GM18498 (cell line): ENCODE data around the gene GMPPA.

Source experiments
- ATAC-seq: cut with Tn5 transposase; IDR thresholded peaks from one replicate; pipeline ENCODE4 v1.9.1; 2021; ENCODE audit warnings: mild to moderate bottlenecking, moderate library complexity; ENCODE audit not compliant: unreplicated experiment

GMPPA gene

GRCh38 chr2:219498280-219499057, at the start of gene GMPPA:
TSS of gene GMPPA (plus strand) at chr2:219498891. CDS start at chr2:219499976, 1,085 bp downstream.
- ATAC-seq, result peak; percentile 95

GRCh38 chr2:219449609-219450008, 49.1 kb upstream of the GMPPA start:
- no peak for ATAC-seq

GRCh38 chr2:219451661-219452360, 46.9 kb upstream of the GMPPA start:
- ATAC-seq, result no peak

DNA sequence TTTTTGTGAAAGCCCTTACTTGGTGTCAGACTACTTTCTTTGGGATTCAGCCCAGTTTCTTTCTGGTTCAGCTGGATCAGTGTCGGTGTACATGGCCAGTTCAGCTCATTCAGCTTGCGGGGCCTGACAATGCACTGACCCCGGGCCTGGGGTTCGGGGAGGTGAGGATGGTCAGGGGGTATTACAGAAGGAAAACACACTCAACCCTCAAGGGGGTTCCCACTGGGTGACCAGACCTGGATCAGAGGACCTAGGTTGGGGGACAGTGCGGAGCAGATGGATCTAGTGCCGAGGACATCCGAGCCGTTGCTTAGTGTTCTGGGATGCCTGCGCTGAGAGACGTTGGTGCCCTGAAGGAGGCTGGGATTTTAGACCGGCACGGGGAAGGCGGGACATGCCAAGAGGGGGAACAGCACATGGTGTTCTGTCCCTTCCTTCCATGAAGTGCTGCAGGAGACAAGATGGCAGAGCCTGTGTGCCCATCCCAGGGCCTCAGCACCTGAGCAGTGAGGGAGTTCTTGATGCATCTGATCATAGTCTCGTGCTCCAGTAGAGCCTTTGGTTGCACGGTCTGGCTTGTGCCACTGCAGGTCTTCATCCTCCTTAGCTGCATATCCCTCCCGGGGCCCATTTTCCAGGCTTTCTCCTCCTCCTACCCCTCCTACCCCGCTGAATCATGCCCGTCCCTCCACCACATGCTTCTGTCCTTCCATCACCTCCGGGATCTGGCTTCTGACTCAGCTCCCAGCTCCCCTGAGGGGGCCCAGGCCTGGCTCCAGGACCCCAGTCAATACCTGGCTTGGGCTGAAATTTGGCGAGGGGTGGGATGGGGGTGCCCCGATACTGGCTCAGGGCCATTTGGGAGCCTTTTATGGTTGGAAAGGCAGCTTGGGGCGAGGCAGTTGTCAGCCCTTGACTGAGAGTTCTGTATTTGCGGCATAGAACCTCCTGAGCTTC, 46.1 kb upstream of the GMPPA start:
- no peak for ATAC-seq

GRCh38 chr2:219453671-219454590, 44.8 kb upstream of the GMPPA start:
- no peak for ATAC-seq

GRCh38 chr2:219455581-219455980, 43.1 kb upstream of the GMPPA start:
- no peak for ATAC-seq

DNA sequence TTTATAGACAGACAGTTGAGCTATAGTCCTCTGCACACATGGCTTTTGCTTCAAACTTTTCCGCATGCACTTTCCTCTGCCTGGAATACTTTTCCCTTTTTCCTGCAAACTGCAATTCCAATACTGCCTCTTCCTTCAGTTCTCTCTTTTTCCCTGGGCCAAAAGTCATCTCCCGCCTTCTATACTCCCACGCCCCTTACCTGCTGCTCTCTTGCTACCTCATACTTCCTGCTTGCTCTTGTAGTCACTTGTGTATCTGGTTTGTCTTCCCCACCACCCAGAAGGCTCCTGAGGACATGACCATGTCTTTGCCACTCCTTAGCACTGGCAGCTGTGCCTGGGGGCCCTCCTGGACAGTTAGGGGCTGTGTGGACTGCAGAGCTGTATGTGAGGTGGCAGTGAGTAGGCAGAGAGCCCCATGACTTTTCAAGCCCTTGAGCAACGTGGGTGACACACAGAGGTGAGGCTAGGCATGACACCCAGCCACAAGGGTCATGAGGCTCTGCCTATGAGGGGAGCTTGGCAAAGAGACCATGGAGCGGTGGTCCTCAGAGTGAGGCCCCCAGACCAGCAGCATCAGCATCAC, 40.8 kb upstream of the GMPPA start:
- ATAC-seq, result no peak

- ATAC-seq, result no peak
These were observed 39.7 kb upstream of the GMPPA start for GRCh38 chr2:219458996-219459395.

DNA sequence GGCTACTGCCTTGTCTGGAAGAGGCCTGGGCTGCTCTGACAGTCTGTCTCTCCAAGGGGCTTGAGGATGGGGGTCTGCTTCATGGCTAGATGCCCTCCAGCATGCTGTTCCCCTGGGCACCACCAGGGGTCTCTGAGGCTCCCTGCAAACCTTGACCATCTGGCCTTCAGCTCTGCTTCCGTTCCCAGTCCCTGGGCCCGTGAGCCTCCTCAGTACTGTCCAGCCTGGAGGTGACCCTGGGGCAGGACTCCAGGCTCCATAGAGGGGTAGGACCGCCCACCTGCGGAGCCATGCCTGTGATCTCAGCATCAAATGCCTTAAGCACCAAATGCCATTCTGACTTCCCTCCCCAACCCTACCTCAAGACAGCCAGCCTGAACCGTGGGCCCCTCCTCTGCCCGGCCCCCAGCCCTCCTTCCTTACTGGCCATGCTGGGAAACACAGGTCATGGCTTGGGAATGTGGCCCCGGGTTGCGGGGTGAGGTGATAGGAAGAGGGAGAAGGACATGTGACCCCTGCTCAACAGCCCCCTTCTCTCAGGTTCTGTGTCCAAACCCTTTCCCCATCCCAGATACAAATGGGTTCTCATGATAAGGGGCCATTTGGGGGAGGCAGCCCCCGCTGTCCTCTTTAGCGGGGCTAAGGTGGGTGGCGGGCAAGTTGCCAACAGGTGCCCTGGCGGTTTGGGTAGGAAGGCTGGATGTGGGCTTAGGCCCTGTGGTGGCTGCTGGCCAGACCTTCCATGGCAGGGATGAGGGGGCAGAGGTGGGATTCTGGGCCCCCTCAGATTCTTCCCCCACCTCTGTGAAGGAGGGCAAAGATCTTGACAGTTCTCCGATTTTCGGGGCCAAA, 39.0 kb upstream of the GMPPA start:
- ATAC-seq, result peak; percentile 81

DNA sequence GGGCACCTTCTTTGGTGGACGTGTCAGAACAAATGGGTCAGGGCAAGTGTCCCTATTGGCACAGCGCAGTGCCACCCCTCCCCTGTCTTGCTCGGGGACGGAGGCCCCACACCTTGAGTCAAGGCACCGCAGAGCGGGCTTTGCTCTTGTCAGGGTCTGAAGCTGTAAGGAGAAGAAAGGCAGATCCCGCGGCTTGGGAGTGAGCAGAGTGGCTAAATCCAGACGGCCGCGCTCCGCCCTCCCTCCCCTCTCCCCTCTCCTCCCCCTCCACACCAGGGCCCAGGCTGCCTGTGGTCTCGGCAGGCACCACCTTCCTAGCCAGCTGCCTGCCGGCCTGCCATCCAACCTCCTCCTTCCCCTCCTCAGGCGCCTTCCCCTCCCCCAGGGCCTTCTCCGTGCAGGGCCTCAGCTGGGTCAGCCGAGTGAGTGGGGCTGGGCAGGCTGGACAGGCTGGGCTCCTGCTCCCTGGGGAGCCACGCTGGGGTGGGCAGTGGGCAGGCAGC, 38.2 kb upstream of the GMPPA start:
- no peak for ATAC-seq

DNA sequence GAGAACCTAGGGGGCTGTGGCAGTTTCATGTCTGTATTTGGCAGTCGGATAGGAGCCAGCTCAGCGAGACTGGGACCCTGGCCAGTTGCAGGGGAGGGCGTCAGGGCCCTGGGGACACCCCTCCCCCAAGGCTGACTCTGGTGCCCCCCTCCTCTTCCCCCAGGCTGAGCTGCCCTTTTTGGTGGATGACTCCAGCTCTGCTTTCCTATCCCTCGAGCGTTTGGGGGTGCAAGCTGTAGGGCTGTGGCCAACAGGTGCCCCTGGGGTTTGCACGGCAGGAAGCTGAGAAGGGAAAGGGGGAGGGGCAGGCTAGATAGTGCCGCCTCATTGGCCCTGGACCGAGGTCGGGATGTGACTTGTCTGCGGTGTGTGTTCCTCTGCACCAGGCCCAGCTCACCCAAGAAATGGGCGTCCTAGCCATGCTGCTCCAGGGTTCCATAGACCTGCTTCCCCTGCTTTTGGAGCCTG, 37.6 kb upstream of the GMPPA start:
- ATAC-seq, result peak; percentile 45

GRCh38 chr2:219461669-219462068, 37.0 kb upstream of the GMPPA start:
- no peak for ATAC-seq

DNA sequence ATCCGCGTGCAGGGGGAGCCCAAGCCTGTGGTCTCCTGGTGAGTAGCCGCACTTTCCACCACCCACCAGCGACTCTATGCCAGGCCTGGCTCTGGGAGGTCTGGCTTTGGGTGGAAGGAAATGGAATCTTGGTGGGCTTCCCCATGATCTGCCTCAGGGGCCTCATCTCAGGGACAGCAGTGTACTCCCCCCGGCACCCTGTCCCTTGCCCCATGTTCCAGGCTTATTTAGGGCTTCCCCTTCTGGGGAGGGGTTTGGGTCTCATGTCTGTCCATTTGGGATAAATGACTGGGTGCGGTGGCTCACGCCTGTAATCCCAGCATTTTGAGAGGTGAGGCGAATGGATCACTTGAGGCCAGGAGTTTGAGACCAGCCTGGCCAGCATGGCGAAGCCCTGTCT, 36.3 kb upstream of the GMPPA start:
- ATAC-seq, result no peak

- no peak for ATAC-seq
These were observed 34.2 kb upstream of the GMPPA start for GRCh38 chr2:219464286-219465032.

DNA sequence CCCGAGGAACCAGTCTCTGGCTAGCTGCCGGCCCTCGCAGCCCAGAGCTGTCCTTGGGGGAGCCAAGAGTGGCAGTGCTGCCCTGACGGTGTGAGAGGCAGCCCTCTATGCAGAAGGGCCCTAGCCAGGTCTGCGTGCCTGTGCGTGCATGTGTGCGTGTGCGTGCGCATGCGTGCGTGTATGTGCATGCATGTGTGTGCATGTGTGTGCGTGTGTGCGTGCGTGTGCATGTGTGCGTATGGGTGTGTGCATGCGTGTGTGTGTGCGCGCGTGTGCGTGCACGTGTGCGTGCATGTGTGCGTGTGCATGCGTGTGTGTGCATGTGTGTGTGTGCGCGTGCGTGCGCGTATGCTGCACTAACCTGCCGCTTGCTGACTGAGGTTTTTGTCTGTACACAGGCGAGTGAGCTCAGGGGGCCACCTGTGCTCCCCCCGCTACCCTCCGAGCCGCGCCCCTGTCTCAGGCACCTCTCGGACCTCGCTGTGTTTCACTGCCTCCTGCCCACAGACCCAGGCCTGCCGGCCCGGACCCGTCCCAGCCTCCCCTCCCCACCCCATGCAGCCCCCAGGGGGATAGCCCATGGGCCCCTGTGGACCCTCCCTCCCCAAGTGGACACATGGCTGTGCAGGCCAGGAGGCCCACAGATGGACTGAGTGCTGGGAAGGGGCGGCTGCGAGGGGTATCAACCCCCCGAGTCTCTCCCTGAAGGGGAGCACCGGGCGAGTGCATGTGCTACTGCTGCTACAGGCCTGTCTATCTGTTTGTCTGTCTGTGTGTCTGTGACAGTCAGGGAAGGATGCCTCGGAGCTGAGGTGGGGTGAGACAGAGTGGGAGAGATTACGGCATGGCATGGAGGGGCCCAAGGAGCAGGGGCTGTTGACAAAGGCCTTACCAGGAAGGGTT, 32.8 kb upstream of the GMPPA start:
- ATAC-seq, result no peak

GRCh38 chr2:219466816-219467735, 31.6 kb upstream of the GMPPA start:
- no peak for ATAC-seq
